Prostate gland (tissue), 2 donors: ENCODE data around the gene FRMPD4.

Experiments used
- POLR2A ChIP-seq: fragments of 450-650 bp; IDR thresholded peaks from one replicate; pipeline ENCODE4 v1.6.1; 2016; ENCODE audit warnings: antibody characterized with exemption, mild to moderate bottlenecking
- TF ChIP-seq, protein P1 (sequence below), 4 experiments: fragments of 200-600 bp in 2 of 4; fragments of 450-650 bp in 2 of 4; sonication (generic) in 2 of 4; IDR thresholded peaks; 1 replicate in 3 of 4; 2 replicates in 1 of 4; pipeline ENCODE4 v1.5.1; 2016 to 2019; ENCODE audit warnings: antibody characterized with exemption in 4 of 4, mild to moderate bottlenecking in 2 of 4, moderate library complexity in 2 of 4

DNA sequence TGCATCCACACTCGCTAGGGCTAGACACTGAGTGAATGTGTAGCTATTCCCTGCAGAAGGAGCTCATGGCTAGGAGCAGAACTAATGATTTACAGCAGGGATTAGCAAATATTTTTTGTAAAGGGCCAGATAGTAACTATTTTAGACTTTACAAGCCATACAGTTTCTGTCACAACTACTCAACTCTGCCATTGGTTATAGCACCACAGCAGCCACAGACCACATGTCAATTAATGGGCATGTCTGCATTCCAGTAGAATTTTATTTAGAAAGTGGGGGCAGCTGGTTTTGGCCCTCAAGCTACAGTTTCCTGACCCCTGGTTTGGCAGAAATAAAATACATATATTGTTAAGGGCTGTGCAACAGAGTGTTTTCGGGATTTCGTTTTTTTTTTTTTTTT, 192.6 kb downstream of the FRMPD4 start:
- TF ChIP-seq, protein P1, sequence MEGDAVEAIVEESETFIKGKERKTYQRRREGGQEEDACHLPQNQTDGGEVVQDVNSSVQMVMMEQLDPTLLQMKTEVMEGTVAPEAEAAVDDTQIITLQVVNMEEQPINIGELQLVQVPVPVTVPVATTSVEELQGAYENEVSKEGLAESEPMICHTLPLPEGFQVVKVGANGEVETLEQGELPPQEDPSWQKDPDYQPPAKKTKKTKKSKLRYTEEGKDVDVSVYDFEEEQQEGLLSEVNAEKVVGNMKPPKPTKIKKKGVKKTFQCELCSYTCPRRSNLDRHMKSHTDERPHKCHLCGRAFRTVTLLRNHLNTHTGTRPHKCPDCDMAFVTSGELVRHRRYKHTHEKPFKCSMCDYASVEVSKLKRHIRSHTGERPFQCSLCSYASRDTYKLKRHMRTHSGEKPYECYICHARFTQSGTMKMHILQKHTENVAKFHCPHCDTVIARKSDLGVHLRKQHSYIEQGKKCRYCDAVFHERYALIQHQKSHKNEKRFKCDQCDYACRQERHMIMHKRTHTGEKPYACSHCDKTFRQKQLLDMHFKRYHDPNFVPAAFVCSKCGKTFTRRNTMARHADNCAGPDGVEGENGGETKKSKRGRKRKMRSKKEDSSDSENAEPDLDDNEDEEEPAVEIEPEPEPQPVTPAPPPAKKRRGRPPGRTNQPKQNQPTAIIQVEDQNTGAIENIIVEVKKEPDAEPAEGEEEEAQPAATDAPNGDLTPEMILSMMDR (IDR thresholded peaks at IDR 0.05): no peak
- no peak for TF ChIP-seq POLR2A
